ENCODE data around the gene ARID1B. TPM values are rescaled to one million over a fixed set of nuclear protein-coding genes. Genes with fewer than 3 reads are reported as not detected.

Gene ARID1B
- total RNA-seq, 1 donor from 2014 or later: 93.8 TPM

- intact Hi-C loops (cut with micrococcal nuclease): no loop called here
Observed at GRCh38 chr6:156773935-156774852, 3.0 kb upstream of the ARID1B start.

DNA sequence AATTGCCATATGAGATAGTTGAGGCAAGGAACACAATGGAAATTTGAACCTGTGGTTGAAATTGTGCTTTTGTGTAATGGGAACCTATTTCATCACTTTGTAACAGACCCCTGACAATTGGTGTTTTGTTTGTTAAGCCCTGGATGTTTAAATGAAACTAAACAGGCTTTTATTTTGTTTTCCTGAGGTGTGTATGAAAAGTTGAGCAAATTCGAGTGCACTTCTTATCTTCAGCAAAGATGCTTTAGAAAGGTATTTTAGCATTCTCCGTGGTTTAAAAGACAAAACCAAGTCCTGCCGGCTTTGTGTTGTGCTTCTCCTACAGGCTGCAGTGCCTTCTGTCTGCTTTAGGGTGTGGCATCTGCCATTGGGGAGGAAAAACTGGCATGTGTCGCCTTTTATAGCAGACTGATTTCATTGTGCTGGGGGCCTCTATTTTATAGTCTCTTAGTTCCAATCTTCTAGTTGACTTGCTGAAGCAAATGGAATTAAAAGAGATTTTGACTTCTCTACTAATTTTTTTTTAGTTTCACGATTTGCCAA, 2.2 kb upstream of the ARID1B start:
- intact Hi-C loops (cut with micrococcal nuclease): loop anchor here (5.0 kb wide), 3 partner anchors 332 to 1603 kb away; no protein-coding TSS in a partner anchor

DNA sequence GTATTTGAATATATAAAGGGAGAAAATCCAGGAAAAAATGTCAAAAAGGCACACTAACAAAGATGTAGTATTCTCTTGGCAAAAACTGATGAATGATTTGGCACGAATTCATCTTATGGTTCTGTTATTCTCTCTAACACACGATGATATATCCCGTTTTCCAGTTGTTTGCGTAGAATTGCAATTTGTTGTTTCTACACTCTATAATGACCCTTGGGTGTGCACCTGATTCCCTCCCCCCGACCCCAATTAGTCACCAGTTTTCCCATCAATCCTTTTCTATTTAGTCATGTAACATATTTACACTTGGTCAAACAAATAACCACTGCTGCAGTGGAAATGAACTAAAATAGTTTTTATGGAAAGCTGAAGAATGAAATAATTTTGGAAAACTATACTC, 1.5 kb upstream of the ARID1B start:
- intact Hi-C loops (cut with micrococcal nuclease): loop anchor here (1.0 to 5.0 kb wide), 9 partner anchors 55 to 1603 kb away; partner anchors contain the start of genes TMEM242 and ZDHHC14

- intact Hi-C loops (cut with micrococcal nuclease): loop anchor here (1.0 to 5.0 kb wide), 9 partner anchors 56 to 1604 kb away; partner anchors contain the start of genes TMEM242 and ZDHHC14
Observed at GRCh38 chr6:156776470-156776839, 723 bp upstream of the ARID1B start.

DNA sequence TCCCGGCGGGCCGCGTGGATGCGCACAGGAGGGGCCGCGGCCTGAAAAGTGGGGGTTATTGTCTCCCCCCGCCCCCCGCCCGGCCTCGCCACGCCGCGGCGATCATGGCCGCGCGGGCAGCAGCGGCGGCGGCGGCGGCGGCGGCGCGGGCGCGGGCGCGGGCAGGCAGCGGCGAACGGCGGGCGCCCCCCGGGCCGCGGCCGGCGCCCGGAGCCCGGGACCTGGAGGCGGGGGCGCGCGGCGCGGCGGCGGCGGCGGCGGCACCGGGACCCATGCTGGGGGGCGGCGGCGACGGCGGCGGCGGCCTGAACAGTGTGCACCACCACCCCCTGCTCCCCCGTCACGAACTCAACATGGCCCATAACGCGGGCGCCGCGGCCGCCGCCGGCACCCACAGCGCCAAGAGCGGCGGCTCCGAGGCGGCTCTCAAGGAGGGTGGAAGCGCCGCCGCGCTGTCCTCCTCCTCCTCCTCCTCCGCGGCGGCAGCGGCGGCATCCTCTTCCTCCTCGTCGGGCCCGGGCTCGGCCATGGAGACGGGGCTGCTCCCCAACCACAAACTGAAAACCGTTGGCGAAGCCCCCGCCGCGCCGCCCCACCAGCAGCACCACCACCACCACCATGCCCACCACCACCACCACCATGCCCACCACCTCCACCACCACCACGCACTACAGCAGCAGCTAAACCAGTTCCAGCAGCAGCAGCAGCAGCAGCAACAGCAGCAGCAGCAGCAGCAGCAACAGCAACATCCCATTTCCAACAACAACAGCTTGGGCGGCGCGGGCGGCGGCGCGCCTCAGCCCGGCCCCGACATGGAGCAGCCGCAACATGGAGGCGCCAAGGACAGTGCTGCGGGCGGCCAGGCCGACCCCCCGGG, 637 bp downstream of the ARID1B start:
- intact Hi-C loops (cut with micrococcal nuclease): loop anchor here (1.0 to 5.0 kb wide), 7 partner anchors 329 to 1606 kb away; partner anchors contain the start of genes TMEM242 and ZDHHC14

DNA sequence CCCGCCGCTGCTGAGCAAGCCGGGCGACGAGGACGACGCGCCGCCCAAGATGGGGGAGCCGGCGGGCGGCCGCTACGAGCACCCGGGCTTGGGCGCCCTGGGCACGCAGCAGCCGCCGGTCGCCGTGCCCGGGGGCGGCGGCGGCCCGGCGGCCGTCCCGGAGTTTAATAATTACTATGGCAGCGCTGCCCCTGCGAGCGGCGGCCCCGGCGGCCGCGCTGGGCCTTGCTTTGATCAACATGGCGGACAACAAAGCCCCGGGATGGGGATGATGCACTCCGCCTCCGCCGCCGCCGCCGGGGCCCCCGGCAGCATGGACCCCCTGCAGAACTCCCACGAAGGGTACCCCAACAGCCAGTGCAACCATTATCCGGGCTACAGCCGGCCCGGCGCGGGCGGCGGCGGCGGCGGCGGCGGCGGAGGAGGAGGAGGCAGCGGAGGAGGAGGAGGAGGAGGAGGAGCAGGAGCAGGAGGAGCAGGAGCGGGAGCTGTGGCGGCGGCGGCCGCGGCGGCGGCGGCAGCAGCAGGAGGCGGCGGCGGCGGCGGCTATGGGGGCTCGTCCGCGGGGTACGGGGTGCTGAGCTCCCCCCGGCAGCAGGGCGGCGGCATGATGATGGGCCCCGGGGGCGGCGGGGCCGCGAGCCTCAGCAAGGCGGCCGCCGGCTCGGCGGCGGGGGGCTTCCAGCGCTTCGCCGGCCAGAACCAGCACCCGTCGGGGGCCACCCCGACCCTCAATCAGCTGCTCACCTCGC, 1.5 kb downstream of the ARID1B start:
- intact Hi-C loops (cut with micrococcal nuclease): loop anchor here (1.0 to 5.0 kb wide), 4 partner anchors 329 to 1606 kb away; no protein-coding TSS in a partner anchor

DNA sequence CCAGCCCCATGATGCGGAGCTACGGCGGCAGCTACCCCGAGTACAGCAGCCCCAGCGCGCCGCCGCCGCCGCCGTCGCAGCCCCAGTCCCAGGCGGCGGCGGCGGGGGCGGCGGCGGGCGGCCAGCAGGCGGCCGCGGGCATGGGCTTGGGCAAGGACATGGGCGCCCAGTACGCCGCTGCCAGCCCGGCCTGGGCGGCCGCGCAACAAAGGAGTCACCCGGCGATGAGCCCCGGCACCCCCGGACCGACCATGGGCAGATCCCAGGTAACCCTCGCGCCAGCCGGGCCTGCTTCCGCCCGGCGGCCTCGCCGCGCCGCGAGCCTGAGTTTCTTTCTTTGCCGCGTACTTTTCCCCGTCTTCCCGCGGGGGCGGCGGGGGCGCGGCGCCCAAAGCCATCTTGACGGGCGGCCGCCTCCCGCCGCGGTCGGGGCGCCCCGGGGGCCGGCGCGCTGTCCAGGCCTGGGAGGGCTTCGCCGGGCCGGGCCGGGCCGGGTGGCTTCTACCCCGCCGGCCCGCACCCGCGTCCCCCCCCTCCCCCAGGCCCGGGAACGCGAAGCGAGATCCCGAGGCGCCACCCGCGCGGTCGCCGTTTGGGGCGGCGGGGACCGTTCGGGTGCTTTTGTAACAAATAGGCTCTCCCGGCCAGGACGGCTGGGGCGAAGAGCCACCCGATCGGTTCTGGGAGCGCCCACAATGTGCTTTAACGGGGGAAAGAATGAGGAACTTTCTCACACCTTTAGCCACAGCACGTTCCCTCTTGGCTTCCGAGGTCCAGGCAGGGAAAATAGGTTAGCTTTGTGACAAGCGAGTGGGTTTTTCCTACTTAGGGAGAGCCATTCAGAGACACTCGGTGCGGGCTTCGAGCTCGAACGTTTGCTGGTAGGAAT, 2.3 kb downstream of the ARID1B start:
- intact Hi-C loops (cut with micrococcal nuclease): loop anchor here (1.0 to 5.0 kb wide), 8 partner anchors 78 to 1607 kb away; partner anchors contain the start of genes SNX9 and TFB1M

DNA sequence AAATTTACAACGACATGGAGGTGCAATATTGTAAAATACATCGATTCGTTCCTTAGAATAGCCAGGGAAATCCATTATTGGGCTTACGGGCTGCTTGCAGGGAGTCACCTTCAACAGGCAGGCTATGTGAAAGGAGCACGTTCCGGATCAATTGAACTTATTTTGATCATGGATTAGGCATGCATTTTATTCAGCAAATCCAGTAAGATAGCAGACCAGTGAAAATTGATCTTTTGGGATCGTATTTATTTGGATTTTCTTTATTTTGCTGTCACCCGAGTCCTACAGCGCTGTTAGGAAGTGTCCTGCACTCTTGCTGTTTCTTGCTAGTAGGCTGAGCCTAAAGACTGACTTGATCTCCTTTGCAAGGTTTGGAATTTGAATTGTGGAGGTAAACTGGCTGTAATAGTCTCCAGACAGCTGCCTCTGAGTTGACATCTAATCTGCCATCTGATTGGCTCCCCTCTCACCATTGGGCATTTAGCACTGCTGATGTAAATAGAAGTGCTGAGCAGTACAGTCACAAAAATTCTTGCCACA, 3.0 kb downstream of the ARID1B start:
- intact Hi-C loops (cut with micrococcal nuclease): loop anchor here (1.0 to 5.0 kb wide), 5 partner anchors 77 to 1466 kb away; partner anchors contain the start of genes SNX9 and TFB1M

DNA sequence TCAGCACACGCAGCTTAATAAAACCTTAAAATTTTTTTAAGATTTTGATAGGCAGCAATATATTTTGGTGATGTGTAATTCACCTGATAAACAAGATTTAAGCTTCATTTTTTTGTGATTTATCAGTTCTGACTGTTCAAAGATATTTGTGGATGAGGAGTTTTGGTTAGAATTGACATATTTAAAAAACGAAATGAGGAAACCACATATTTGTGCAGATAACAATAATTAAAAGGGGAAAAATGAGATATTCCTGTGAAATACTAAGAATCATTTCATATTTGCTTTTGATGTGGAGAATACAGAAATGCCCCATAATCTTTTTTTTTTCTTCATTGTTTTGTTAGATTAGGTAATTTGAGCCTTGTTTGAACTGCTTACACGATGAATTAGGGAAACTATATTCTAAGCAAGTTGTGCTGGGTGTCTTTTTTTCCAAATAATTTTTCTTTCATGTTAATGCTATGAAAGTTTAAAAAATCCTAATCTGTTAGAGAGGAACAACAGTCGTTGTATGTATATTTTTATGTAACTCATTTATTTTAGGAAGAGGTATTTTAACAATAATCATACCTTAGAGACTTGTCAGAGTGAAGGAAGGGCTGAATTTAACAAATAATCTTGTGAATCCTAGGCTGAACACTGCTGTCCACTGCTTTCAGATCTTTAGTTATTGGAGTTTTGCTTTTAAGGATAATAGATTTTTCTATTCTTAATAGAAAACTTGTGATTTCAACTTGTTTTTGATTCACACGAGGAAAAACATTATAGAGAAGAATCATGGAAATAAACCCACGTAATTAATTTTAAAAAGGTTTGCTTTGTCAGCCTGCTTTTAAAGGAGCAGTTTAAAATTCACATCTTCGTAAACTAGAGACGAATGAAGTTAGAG, 4.0 kb downstream of the ARID1B start:
- intact Hi-C loops (cut with micrococcal nuclease): loop anchor here (1.0 to 5.0 kb wide), 5 partner anchors 76 to 1467 kb away; partner anchors contain the start of genes SNX9 and TFB1M

GRCh38 chr6:156781861-156782631, 4.9 kb downstream of the ARID1B start:
- intact Hi-C loops (cut with micrococcal nuclease): loop anchor here (1.0 to 5.0 kb wide), 4 partner anchors 75 to 1040 kb away; partner anchors contain the start of gene SNX9

DNA sequence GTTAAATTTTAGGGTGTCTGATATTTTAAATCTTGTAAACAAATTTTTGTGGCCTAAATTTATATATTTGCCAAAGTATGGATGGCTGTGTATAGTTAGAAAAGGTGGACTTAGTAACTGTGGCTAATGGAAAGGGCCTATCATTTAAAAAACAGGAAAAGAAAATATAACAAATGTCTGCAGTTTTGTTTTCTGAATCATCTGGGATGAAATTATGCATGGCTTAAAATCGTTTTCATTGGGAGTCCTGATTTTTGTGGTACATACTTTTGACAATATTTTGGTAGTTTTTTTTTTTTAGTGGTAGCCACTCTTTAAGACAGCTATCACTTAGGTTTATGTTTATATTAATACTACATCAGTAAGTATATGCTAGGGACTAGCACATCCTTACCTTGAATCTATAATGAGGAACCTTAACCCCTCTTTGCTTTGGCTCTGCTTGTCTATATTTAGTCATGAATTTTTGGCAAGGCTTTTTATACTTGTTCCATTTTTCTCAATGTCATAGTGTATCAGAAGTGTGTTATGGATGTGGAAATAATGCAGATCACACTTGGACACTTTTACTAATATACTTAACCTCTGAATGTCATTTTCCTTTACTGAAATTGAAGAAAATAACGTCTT, 5.6 kb downstream of the ARID1B start:
- intact Hi-C loops (cut with micrococcal nuclease): loop anchor here (1.0 to 5.0 kb wide), 4 partner anchors 74 to 1039 kb away; partner anchors contain the start of gene SNX9

GRCh38 chr6:156783958-156784357, 6.8 kb downstream of the ARID1B start:
- intact Hi-C loops (cut with micrococcal nuclease): loop anchor here (2.0 to 5.0 kb wide), 3 partner anchors 73 to 1038 kb away; partner anchors contain the start of gene SNX9

- intact Hi-C loops (cut with micrococcal nuclease): no loop called here
Observed at GRCh38 chr6:156786652-156787051, 9.5 kb downstream of the ARID1B start.

GRCh38 chr6:156787569-156788492, 10.7 kb downstream of the ARID1B start:
- intact Hi-C loops (cut with micrococcal nuclease): no loop called here

Measured in T-helper 1 cell treated with Interleukin-12 subunit alpha and Interleukin-12 subunit beta and Interleukin-4 antibody, amounts not matched to agents 30 ng/mL and 1 ng/mL, for 36 hours (primary cell).